ENCODE data around the gene RAD51B.

GRCh38 chr14:68521961-68522509 lies 702.5 kb downstream of the RAD51B start:
- no peak for TF ChIP-seq ZNF274 (IDR thresholded peaks at IDR 0.05; ENCODE audit: low read depth, low read length)
- no peak for TF ChIP-seq YY1 (IDR thresholded peaks at IDR 0.05; ENCODE audit: insufficient read depth, insufficient read length)
- TF ChIP-seq SUZ12 (IDR thresholded peaks at IDR 0.05; ENCODE audit: extremely low read depth, insufficient read depth, insufficient read length): no peak
